Panc1 (cell line): ENCODE results near the gene EME1. TPM values are rescaled to one million over a fixed set of nuclear protein-coding genes. Genes with fewer than 3 reads are reported as not detected.
A peak's percentile ranks its signal among the peaks of the same experiment; 100 is the strongest.

ENCODE experiments used
- ATAC-seq: fragments of 200-7000 bp; cut with Tn5 transposase; 2 replicates; pipeline ENCODE4 v1.9.1; 2020; ENCODE audit warnings: mild to moderate bottlenecking, moderate library complexity
- BruUV-seq: library from RNA; stranded (reverse); fragments of 400-500 nt; replicated peaks from 2 replicates; lab custom pipeline; 2021; lab: Mats Ljungman, UMichigan
- CTCF ChIA-PET: fragments of 300-600 bp; sonication (Branson Sonifier 250); formaldehyde crosslinking; loops from one replicate; lab custom pipeline; 2022; ENCODE audit warnings: antibody characterized with exemption; lab: Charles Lee
- POLR2A ChIA-PET: fragments of 300-600 bp; sonication (Branson Sonifier 250); formaldehyde crosslinking; loops from one replicate; lab custom pipeline; 2022; ENCODE audit warnings: antibody characterized with exemption; lab: Charles Lee
- DNase-seq: peaks from one replicate; pipeline ENCODE4 v3.0.0-alpha.2; 2010; ENCODE audit warnings: low read depth, low spot score
- H3K27ac ChIP-seq: 2 replicates; pipeline ENCODE4 v1.5.1; 2011; ENCODE audit warnings: mild to moderate bottlenecking, low read length, inconsistent platforms
- H3K27me3 ChIP-seq: fragments of 200-500 bp; sonication (Bioruptor generic); 2 replicates; pipeline ENCODE4 v1.6.0; 2014; ENCODE audit warnings: low read length, inconsistent platforms; ENCODE audit not compliant: control insufficient read depth, insufficient read depth
- H3K36me3 ChIP-seq: fragments of 200-500 bp; sonication (Bioruptor generic); 2 replicates; pipeline ENCODE4 v1.5.1; 2014; ENCODE audit warnings: inconsistent platforms, mild to moderate bottlenecking, low read length, moderate library complexity; ENCODE audit not compliant: control insufficient read depth, insufficient read depth
- H3K4me1 ChIP-seq: 2 replicates; pipeline ENCODE4 v1.5.1; 2011; ENCODE audit warnings: inconsistent platforms, mild to moderate bottlenecking, low read length, moderate library complexity; ENCODE audit not compliant: control insufficient read depth, insufficient read depth
- H3K4me3 ChIP-seq, 2 experiments: 2 replicates each; pipeline ENCODE4 v1.5.1; 2011 to 2012; ENCODE audit warnings: low read depth in 2 of 2, low read length in 2 of 2, mild to moderate bottlenecking in 2 of 2, inconsistent platforms in 1 of 2, moderate library complexity in 1 of 2
- H3K9me3 ChIP-seq: fragments of 200-500 bp; sonication (Bioruptor generic); 2 replicates; pipeline ENCODE4 v1.5.1; 2014; ENCODE audit warnings: low read depth, mild to moderate bottlenecking, inconsistent platforms, low read length, moderate library complexity; ENCODE audit not compliant: control insufficient read depth, insufficient read depth
- POLR2AphosphoS5 ChIP-seq: IDR thresholded peaks from 2 replicates; pipeline ENCODE4 v1.6.1; 2012; ENCODE audit warnings: mild to moderate bottlenecking, low read depth, low read length, moderate library complexity
- SIN3A ChIP-seq: IDR thresholded peaks from 2 replicates; pipeline ENCODE4 v1.6.1; 2012; ENCODE audit warnings: low read depth, mild to moderate bottlenecking, low read length, moderate library complexity, borderline replicate concordance; ENCODE audit not compliant: insufficient read depth
- TCF7L2 ChIP-seq: IDR thresholded peaks from 2 replicates; pipeline ENCODE4 v1.6.1; 2011; ENCODE audit warnings: mild to moderate bottlenecking, low read depth, low read length, inconsistent platforms
- in situ Hi-C: cut with HindIII; loops from 2 replicates; pipeline ENCODE4 v1.10.0; 2016; ENCODE audit warnings: low sequenced_read_pairs, low pct_unique_long_range_greater_than_20kb
- intact Hi-C: fragments of 100-400 bp; cut with micrococcal nuclease; formaldehyde crosslinking; loops from one replicate; pipeline ENCODE4 v1.10.0; 2022; ENCODE audit not compliant: unreplicated experiment
- total RNA-seq: library from RNA; stranded (reverse); gene quantifications from one replicate; pipeline ENCODE4 v1.2.1, GENCODE V29; 2021; ENCODE audit not compliant: unreplicated experiment
- TF ChIP-seq, protein P1 (sequence below), 2 experiments: IDR thresholded peaks; 2 replicates each; pipeline ENCODE4 v1.6.1; 2011 to 2012; ENCODE audit warnings: low read depth in 2 of 2, control low read depth in 1 of 2, low read length in 1 of 2, mild to moderate bottlenecking in 1 of 2, moderate library complexity in 1 of 2; ENCODE audit not compliant: insufficient read depth in 1 of 2
- TF ChIP-seq, protein P2 (sequence below): fragments of 450-650 bp; IDR thresholded peaks from 2 replicates; pipeline ENCODE4 v1.5.1; 2017; ENCODE audit warnings: mild to moderate bottlenecking

EME1 gene
- total RNA-seq, 1 experiment from 2014 or later, result 15.3 TPM

DNA sequence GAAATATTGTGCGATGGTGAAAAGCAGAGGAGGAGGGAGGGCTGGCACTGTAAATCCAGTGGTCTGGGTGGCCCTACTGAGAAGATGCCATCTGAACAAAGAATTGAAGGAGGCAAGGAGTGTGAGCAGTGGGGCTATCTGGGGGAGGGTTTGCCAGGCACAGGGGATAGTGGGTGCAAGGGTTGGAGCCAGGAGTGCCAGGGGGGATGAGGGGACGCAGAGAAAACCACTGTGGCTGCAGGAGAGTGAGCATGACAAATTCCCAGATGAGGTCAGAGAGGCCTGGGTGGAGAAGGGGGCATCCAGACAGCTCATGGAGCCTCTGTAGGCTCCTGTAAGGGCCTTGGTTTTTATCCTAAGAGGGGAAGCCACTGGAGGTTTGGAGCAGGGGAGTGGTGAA is 22.3 kb upstream of the EME1 start:
- intact Hi-C loops, result no loop called here
- in situ Hi-C loops, result no loop called here

DNA sequence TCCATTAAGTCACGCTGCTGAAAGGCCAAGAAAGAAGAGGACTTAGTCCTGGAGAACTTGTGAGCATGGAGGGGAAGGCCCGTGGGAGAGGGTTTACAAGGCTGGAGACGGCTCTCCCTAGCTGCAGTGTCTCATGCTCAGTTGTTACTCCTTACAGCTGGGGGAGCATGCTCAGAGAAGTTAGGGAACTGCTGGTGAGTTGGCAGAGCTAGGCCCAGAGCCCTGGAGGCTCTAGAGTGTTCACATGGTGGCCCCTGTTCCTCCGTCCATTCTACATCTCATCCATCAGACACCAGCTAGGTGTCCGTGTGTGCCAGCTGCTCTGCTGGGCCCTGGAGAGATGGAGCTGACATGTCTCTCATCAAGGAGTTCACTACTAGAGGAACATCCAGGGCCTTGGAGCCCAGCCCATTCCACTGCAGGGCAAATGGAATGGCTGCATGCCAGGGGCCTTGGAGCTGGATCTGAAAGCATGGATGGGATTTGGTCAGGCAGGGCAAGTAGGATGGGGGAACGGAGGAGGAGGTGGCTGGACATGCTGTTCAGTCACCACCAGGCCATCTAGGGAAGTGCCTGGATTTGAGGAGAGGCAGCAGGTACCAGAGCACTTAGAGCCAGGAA is 20.8 kb upstream of the EME1 start:
- Histone ChIP-seq H3K36me3 (0 out of 2 replicates have a peak, but pooled peaks cover 2% of the 10 kb centered on the region), H3K27me3 (no peaks in the 10 kb centered on the region), H3K9me3 (no peaks in the 10 kb centered on the region), H3K27ac (no peak overlapping the region), H3K4me1 (peaks cover under 1% of the 10 kb centered on the region; the same call in 1 of the 2 replicates), H3K4me3 (no peak overlapping the region)
- DNase-seq (no peak), ATAC-seq (0 out of 2 replicates have a peak, but pooled peaks have one; percentile 4)
- ChIA-PET CTCF (no interaction called here), POLR2A (no interaction called here)
- BruUV-seq, result no TSS peak
- in situ Hi-C loops (no loop called here), intact Hi-C loops (no loop called here)
- TF ChIP-seq SIN3A (no peak), POLR2AphosphoS5 (no peak), TCF7L2 (no peak)
- TF ChIP-seq, protein P1, sequence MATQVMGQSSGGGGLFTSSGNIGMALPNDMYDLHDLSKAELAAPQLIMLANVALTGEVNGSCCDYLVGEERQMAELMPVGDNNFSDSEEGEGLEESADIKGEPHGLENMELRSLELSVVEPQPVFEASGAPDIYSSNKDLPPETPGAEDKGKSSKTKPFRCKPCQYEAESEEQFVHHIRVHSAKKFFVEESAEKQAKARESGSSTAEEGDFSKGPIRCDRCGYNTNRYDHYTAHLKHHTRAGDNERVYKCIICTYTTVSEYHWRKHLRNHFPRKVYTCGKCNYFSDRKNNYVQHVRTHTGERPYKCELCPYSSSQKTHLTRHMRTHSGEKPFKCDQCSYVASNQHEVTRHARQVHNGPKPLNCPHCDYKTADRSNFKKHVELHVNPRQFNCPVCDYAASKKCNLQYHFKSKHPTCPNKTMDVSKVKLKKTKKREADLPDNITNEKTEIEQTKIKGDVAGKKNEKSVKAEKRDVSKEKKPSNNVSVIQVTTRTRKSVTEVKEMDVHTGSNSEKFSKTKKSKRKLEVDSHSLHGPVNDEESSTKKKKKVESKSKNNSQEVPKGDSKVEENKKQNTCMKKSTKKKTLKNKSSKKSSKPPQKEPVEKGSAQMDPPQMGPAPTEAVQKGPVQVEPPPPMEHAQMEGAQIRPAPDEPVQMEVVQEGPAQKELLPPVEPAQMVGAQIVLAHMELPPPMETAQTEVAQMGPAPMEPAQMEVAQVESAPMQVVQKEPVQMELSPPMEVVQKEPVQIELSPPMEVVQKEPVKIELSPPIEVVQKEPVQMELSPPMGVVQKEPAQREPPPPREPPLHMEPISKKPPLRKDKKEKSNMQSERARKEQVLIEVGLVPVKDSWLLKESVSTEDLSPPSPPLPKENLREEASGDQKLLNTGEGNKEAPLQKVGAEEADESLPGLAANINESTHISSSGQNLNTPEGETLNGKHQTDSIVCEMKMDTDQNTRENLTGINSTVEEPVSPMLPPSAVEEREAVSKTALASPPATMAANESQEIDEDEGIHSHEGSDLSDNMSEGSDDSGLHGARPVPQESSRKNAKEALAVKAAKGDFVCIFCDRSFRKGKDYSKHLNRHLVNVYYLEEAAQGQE (IDR thresholded peaks at IDR 0.05; ENCODE audit: insufficient read depth in 1 of 2, low read depth in 2 of 2, low read length in 1 of 2), result no peak
- TF ChIP-seq, protein P2, sequence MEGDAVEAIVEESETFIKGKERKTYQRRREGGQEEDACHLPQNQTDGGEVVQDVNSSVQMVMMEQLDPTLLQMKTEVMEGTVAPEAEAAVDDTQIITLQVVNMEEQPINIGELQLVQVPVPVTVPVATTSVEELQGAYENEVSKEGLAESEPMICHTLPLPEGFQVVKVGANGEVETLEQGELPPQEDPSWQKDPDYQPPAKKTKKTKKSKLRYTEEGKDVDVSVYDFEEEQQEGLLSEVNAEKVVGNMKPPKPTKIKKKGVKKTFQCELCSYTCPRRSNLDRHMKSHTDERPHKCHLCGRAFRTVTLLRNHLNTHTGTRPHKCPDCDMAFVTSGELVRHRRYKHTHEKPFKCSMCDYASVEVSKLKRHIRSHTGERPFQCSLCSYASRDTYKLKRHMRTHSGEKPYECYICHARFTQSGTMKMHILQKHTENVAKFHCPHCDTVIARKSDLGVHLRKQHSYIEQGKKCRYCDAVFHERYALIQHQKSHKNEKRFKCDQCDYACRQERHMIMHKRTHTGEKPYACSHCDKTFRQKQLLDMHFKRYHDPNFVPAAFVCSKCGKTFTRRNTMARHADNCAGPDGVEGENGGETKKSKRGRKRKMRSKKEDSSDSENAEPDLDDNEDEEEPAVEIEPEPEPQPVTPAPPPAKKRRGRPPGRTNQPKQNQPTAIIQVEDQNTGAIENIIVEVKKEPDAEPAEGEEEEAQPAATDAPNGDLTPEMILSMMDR, result no peak

More for the DNA sequence above, 22.3 kb upstream of the EME1 start:
- ATAC-seq, result no peak
- CTCF ChIA-PET, result interaction anchor here (0.6 kb wide), 1 partner anchor 13 kb away, joined by 8 read pairs; no protein-coding TSS in a partner anchor
- POLR2A ChIA-PET, result no interaction called here
- DNase-seq, result no peak
- TF ChIP-seq SIN3A (no peak), POLR2AphosphoS5 (no peak; the same call in 1 of the 2 replicates), TCF7L2 (no peak)
- TF ChIP-seq, protein P1 (IDR thresholded peaks at IDR 0.05; ENCODE audit: insufficient read depth in 1 of 2, low read depth in 2 of 2, low read length in 1 of 2), result no peak
- TF ChIP-seq, protein P2, result no peak
- Histone ChIP-seq H3K27ac (no peak overlapping the region), H3K36me3 (no peaks in the 10 kb centered on the region; the same call in 1 of the 2 replicates), H3K9me3 (no peaks in the 10 kb centered on the region), H3K4me1 (peaks cover 4% of the 10 kb centered on the region; the same call in 1 of the 2 replicates), H3K4me3 (no peak overlapping the region), H3K27me3 (no peaks in the 10 kb centered on the region)
- BruUV-seq, result no TSS peak
